Measurements from ENCODE around the gene NDRG4. TPM values are rescaled to one million over a fixed set of nuclear protein-coding genes. Genes with fewer than 3 reads are reported as not detected.

NDRG4 gene
- total RNA-seq, 1 experiment from 2014 or later: 8.6 TPM

- intact Hi-C loops (cut with micrococcal nuclease): no loop called here
- ChIA-PET RAD21 (ENCODE audit: low non-redundant PET in 1 of 2, low total read pairs in 2 of 2, uncharacterized antibody in 2 of 2, unreplicated experiment in 2 of 2) (interaction anchor here in 1 of 2 experiments (0.6 kb wide), 1 partner anchor 135 kb away, joined by 5 read pairs; no protein-coding TSS in a partner anchor), CTCF (no interaction called here), POLR2A (no interaction called here)
- H3K4me2 ChIP-seq (ENCODE audit: low read length): no peak overlapping the region
- H3K4me1 ChIP-seq (ENCODE audit: control insufficient read depth in 1 of 2, insufficient read depth in 2 of 2, low read length in 2 of 2): peaks cover 5 to 16% of the 10 kb centered on the region in 2 experiments; a peak in 3 of 4 replicates
- no peaks in the 10 kb centered on the region for H3K9me2 ChIP-seq (ENCODE audit: insufficient read depth)
- H3K9me3 ChIP-seq (ENCODE audit: control insufficient read depth in 1 of 2, insufficient read depth in 1 of 2, low read depth in 1 of 2, low read length in 2 of 2): no peaks in the 10 kb centered on the region
- H3K9ac ChIP-seq (ENCODE audit: low read length): no peak overlapping the region
- H3K79me2 ChIP-seq (ENCODE audit: insufficient read depth, low read length): peaks cover 63% of the 10 kb centered on the region
- no peak overlapping the region for H3K4me3 ChIP-seq (replicated peaks in 1 of 2; ENCODE audit: low read depth in 1 of 2, low read length in 2 of 2)
- DNase-seq (ENCODE audit: low read depth, low spot score): no peak
- BruUV-seq (replicated peaks): no TSS peak
- no peaks in the 10 kb centered on the region; the same call in 1 of the 2 replicates for H4K20me1 ChIP-seq (ENCODE audit: insufficient read depth)
- H3K36me3 ChIP-seq (ENCODE audit: control insufficient read depth in 1 of 2, insufficient read depth in 2 of 2, low read length in 2 of 2): peaks cover 57 to 67% of the 10 kb centered on the region in 2 experiments
- no peaks in the 10 kb centered on the region for H3K27me3 ChIP-seq (ENCODE audit: insufficient read depth, low read length)
- no peak for TF ChIP-seq ATF3 (IDR thresholded peaks at IDR 0.05)
- TF ChIP-seq RAD21 (IDR thresholded peaks at IDR 0.05; ENCODE audit: low read depth): no peak
- no peak for TF ChIP-seq ZFX (IDR thresholded peaks at IDR 0.05)
- TF ChIP-seq ZNF274 (IDR thresholded peaks at IDR 0.05; ENCODE audit: low read depth, low read length): no peak
- TF ChIP-seq ELF1 (IDR thresholded peaks at IDR 0.05; ENCODE audit: borderline replicate concordance, low read depth): no peak
- TF ChIP-seq EZH2phosphoT487 (IDR thresholded peaks at IDR 0.05; ENCODE audit: borderline replicate concordance): no peak
- TF ChIP-seq REST (IDR thresholded peaks at IDR 0.05; ENCODE audit: low read depth): no peak
- no peak for TF ChIP-seq JUND (IDR thresholded peaks at IDR 0.05)
- no peak for TF ChIP-seq MAX (IDR thresholded peaks at IDR 0.05)
- no peak overlapping the region for H3K27ac ChIP-seq (ENCODE audit: low read depth, low read length)
- no peak for ATAC-seq
- no peak overlapping the region for H2AFZ ChIP-seq (ENCODE audit: low read depth, low read length, poor library complexity, severe bottlenecking)
These were observed 19.8 kb downstream of the NDRG4 start for GRCh38 chr16:58519707-58520106.

All from HCT116 (cell line).